GM12875 (cell line): ENCODE results near the gene RAB7A.
A peak's percentile ranks its signal among the peaks of the same experiment; 100 is the strongest.

ENCODE experiments used
- H3K4me3 ChIP-seq: one replicate; pipeline ENCODE4 v1.5.1; 2011; ENCODE audit warnings: low read depth, low read length, control low read depth
- TF ChIP-seq, protein P1 (sequence below): IDR thresholded peaks from 2 replicates; pipeline ENCODE4 v1.5.1; 2011; ENCODE audit warnings: low read depth, mild to moderate bottlenecking, control low read depth, inconsistent platforms, low read length, moderate library complexity, borderline replicate concordance; ENCODE audit not compliant: insufficient read depth

Gene RAB7A

DNA sequence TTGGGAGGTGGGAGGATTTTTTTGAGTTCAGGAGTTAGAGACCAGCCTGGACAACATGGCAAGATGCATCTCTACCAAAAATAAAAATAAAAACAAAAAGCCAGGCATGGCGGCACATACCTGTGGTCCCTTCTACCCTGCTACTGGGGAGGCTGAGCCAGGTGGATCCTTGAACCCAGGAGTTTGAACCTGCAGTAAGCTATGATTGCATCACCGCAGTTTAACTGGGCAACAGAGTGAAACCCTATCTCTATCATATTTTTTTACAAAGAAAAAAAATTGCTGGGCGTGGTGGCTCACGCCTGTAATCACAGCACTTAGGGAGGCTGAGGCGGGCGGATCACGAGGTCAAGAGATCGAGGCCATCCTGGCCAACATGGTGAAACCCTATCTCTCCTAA is 39.5 kb upstream of the RAB7A start:
- H3K4me3 ChIP-seq, result no peak overlapping the region
- TF ChIP-seq, protein P1, sequence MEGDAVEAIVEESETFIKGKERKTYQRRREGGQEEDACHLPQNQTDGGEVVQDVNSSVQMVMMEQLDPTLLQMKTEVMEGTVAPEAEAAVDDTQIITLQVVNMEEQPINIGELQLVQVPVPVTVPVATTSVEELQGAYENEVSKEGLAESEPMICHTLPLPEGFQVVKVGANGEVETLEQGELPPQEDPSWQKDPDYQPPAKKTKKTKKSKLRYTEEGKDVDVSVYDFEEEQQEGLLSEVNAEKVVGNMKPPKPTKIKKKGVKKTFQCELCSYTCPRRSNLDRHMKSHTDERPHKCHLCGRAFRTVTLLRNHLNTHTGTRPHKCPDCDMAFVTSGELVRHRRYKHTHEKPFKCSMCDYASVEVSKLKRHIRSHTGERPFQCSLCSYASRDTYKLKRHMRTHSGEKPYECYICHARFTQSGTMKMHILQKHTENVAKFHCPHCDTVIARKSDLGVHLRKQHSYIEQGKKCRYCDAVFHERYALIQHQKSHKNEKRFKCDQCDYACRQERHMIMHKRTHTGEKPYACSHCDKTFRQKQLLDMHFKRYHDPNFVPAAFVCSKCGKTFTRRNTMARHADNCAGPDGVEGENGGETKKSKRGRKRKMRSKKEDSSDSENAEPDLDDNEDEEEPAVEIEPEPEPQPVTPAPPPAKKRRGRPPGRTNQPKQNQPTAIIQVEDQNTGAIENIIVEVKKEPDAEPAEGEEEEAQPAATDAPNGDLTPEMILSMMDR, result no peak

- TF ChIP-seq, protein P1, result no peak
- H3K4me3 ChIP-seq, result no peak overlapping the region
Measured at GRCh38 chr3:128689060-128689459, 36.9 kb upstream of the RAB7A start.

GRCh38 chr3:128693696-128694095 is 32.3 kb upstream of the RAB7A start:
- TF ChIP-seq, protein P1, result no peak
- H3K4me3 ChIP-seq, result no peak overlapping the region

DNA sequence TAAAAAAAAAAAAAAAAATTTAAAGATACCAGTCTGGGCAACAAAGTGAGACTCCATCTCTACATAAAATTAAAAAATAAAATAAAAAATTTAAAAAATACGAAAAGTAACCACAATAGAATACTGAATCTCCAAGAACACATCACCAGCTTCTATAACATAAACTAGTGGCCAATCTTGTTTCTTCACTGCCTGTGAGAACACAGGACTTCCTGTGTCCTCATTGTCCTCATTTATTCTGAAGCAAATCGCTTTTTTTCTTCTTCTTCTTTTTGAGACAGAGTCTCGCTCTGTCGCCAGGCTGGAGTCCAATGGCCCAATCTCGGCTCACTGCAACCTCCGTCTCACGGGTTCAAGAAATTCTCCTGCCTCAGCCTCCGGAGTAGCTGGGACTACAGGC is 28.6 kb upstream of the RAB7A start:
- H3K4me3 ChIP-seq, result no peak overlapping the region
- TF ChIP-seq, protein P1, result no peak

DNA sequence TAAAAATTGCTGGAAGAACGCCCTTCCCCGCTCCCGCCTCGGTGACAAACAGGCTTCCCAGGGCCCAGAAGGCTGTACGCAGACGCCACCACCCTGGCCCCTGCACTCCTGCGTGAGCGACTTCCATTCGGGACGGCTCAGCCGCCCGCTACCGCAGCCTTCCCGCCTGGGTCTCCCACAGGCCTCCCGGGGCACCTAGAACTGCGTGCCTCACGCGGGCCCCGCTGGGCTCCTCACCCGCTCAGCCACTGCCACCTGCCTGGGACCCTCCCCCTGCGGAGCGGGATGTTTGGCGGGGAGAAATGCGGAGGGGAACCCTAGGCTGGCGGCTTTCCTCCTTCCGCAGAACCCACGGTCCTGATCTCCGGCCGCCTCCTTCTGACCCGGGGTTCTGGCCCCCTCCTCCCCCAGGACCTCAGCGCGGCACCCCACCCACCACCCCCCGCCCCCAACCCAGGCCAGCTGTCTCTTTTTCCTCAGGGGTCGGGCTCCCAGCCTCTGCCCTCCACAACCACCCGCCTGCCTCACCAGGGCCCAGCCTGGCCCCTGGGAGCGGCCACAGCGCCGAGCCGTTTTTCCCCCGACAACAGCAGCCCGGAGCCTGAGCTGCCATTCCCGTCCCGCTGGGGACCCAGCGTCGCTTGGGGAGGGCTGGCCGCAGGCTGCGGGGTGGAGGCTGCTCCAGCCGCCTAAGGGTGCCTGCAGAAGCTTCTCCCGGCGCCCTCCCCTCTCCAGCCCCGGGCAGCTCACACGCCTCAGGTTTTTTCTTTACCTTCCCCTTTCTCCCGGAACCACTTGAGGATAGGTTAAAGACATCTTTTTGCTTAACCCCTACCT is 27.6 kb upstream of the RAB7A start:
- TF ChIP-seq, protein P1, result no peak
- H3K4me3 ChIP-seq, result peak overlapping the region; percentile 45

GRCh38 chr3:128701342-128702212 is 24.4 kb upstream of the RAB7A start:
- no peak overlapping the region for H3K4me3 ChIP-seq
- TF ChIP-seq, protein P1, result no peak
